ENCODE measurements around the gene MCM3.

DNA sequence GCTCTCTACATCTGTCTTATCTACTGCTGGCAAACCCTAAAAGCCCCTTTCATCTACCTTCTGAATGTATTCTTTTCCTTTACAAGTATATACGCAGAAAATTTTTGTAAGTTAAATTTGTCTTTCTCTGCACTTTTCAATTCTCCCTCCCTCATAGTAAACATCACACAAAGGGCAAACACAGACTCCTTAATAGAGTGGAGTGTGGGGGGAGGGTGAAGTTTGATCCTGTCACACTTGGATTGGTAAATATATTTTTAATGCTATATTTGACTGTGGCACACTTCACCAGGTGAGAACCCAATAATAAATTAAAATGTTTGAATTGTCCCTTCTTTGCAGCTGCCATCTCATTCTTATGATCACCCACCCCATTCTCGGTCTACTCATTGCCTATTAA, 44.2 kb upstream of the MCM3 start:
- no peak for TF ChIP-seq POLR2A (IDR thresholded peaks at IDR 0.05)
- TF ChIP-seq, protein P1, sequence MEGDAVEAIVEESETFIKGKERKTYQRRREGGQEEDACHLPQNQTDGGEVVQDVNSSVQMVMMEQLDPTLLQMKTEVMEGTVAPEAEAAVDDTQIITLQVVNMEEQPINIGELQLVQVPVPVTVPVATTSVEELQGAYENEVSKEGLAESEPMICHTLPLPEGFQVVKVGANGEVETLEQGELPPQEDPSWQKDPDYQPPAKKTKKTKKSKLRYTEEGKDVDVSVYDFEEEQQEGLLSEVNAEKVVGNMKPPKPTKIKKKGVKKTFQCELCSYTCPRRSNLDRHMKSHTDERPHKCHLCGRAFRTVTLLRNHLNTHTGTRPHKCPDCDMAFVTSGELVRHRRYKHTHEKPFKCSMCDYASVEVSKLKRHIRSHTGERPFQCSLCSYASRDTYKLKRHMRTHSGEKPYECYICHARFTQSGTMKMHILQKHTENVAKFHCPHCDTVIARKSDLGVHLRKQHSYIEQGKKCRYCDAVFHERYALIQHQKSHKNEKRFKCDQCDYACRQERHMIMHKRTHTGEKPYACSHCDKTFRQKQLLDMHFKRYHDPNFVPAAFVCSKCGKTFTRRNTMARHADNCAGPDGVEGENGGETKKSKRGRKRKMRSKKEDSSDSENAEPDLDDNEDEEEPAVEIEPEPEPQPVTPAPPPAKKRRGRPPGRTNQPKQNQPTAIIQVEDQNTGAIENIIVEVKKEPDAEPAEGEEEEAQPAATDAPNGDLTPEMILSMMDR (IDR thresholded peaks at IDR 0.05), result no peak

All from thyroid gland (tissue), 4 donors.